Stimulated activated naive B cell treated with anti-CD40 and anti-IgM and Interleukin-4, amounts not matched to agents 10 μg/mL and 1 μg/mL and 100 μg/mL, for 72 hours (primary cell): Measurements from ENCODE around the gene MYH13.

Source experiments
- ATAC-seq, 2 donors: fragments of 150-1000 bp; cut with Tn5 transposase; replicated peaks; 2 replicates each; pipeline ENCODE4 v1.10.0; 2021; ENCODE audit warnings: moderate library complexity in 1 of 2
- DNase-seq: peaks from one replicate; pipeline ENCODE4 v3.0.0; 2021
- H3K27ac Mint-ChIP-seq: one replicate; pipeline ENCODE4 v1.8.0; 2022; ENCODE audit warnings: mild to moderate bottlenecking, mixed read lengths
- H3K27me3 Mint-ChIP-seq, 2 donors: one replicate each; pipeline ENCODE4 v1.8.0; 2022; ENCODE audit warnings: mixed read lengths in 2 of 2
- H3K36me3 Mint-ChIP-seq, 2 donors: one replicate each; pipeline ENCODE4 v1.8.0; 2022; ENCODE audit warnings: mixed read lengths in 2 of 2, mild to moderate bottlenecking in 1 of 2
- H3K4me1 Mint-ChIP-seq, 2 donors: one replicate each; pipeline ENCODE4 v1.8.0; 2022; ENCODE audit warnings: mixed read lengths in 2 of 2, mild to moderate bottlenecking in 1 of 2
- H3K4me3 Mint-ChIP-seq, 2 donors: one replicate each; pipeline ENCODE4 v1.8.0; 2022; ENCODE audit warnings: mild to moderate bottlenecking in 2 of 2, mixed read lengths in 2 of 2, moderate library complexity in 1 of 2
- H3K9me3 Mint-ChIP-seq, 2 donors: one replicate each; pipeline ENCODE4 v1.8.0; 2022; ENCODE audit warnings: mixed read lengths in 2 of 2, mild to moderate bottlenecking in 1 of 2

MYH13 gene

DNA sequence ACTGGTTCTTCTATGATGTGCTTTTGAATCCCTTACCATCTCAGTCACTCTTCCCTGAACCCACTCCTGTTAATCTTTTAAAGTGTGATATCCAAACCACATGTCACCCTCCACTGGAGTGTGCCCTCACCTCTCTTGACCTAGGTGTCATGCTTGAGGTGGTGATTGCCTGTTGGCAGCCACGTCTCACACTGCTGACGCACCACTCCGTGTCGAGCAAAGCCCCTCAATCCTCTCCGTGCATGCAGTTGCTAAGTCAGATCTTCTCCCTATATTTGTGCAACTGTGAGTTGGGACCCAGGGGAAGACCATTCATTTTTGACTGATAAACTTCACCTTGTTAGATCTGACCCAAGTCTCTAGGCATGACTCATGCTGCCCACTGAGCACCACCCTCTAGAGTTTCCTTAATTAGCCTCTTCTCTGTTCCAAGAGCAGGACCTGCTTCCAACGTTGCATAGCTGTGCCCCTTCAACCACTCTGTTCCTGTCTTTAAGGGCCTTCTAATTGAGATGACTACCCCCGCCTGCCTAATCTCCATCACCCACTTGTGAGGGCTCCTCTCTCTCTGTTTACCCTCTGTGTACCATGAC, 2.7 kb downstream of the MYH13 start:
- Mint-ChIP-seq H3K27me3 (peaks cover 13 to 15% of the 10 kb centered on the region in 2 donors), H3K36me3 (no peaks in the 10 kb centered on the region), H3K9me3 (no peaks in the 10 kb centered on the region), H3K4me1 (no peaks in the 10 kb centered on the region), H3K4me3 (no peak overlapping the region), H3K27ac (no peak overlapping the region)
- DNase-seq (no peak), ATAC-seq (no peak)

DNA sequence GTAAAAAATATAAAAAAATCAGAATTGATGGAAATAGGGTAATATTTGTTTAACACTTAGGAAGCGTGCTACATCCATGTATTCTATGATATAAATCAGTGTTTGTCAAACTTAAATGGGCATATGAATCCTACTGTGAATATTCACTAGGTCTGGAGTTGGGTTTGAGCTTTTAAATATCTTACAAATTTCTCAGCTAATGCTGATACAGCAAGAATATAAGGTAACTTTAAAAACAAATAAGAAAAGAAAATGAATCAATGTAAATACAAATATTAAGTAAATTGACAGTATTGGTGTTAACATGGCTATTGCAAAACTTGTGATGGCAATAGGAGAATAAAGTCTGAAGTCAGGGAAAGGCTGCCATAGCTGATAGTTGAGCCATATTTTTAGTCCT, 3.6 kb downstream of the MYH13 start:
- peaks cover 13 to 16% of the 10 kb centered on the region in 2 donors for H3K27me3 Mint-ChIP-seq
- no peak overlapping the region for H3K27ac Mint-ChIP-seq
- no peaks in the 10 kb centered on the region for H3K9me3 Mint-ChIP-seq
- H3K4me3 Mint-ChIP-seq: no peak overlapping the region
- H3K36me3 Mint-ChIP-seq: no peaks in the 10 kb centered on the region
- DNase-seq: no peak
- no peaks in the 10 kb centered on the region for H3K4me1 Mint-ChIP-seq
- ATAC-seq: no peak

DNA sequence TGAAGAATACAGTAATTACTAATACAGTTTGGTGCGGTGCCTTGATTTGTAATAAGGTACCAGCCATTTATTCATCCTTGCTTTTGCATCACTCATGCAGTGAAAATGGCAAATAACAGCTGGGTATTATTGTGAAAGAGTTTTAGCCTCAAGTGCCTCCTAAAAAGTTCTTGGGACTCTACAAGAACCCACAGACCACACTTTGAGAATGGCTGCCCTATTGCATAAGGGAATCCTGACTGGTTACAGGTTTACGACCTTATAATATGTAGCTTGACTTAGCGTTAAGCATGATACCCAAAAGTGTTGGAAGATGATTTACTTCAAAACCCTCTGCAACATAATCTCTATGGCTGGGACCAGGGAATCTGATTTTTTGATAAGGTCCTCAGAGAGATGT, 4.2 kb downstream of the MYH13 start:
- peaks cover 13 to 23% of the 10 kb centered on the region in 2 donors for H3K27me3 Mint-ChIP-seq
- H3K36me3 Mint-ChIP-seq: no peaks in the 10 kb centered on the region
- H3K4me3 Mint-ChIP-seq: no peak overlapping the region

DNA sequence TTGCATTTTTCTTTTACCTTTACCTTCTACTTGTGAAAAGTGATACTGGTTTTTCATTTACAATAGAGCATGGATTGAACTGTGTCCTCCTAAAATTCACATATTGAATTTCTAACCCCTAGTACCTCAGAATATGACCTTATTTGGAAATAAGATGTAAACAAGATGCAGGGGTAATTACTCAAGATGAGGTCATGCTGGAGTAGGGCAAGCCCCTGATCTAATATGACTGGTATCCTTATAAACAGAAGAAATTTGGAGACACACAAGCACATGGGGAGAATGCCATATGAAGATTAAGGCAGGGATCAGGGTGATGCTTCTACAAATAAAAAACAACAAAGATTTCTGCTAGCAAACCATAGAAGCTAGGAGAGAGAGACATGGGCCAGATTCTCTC, 12.2 kb downstream of the MYH13 start:
- Mint-ChIP-seq H3K27me3 (peaks cover 11 to 42% of the 10 kb centered on the region in 2 donors), H3K9me3 (no peaks in the 10 kb centered on the region), H3K27ac (no peak overlapping the region), H3K4me1 (no peaks in the 10 kb centered on the region), H3K4me3 (no peak overlapping the region), H3K36me3 (no peaks in the 10 kb centered on the region)
- ATAC-seq (no peak), DNase-seq (no peak)

More for the DNA sequence above, 4.2 kb downstream of the MYH13 start:
- Mint-ChIP-seq H3K27ac (no peak overlapping the region), H3K9me3 (no peaks in the 10 kb centered on the region), H3K4me1 (no peaks in the 10 kb centered on the region)
- ATAC-seq: no peak
- no peak for DNase-seq

DNA sequence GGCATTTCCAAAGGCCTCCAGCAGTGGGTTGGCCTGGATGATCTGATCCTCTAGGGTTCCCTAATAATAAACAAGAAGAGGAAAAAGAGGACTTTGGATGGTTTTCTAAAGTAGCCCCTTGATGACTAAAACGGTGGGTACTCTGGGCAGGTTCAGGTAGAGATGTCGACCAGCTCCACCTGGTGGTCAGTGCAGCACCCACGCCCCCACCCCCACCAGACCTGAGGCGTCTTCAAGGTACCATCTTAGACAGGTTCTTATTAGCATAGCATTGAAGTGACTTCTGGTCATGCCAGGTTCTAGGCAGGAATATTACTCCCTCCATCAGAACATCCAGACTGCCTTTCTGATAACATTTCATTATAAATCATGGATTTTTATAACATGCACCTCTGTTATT, 15.0 kb downstream of the MYH13 start:
- H3K4me1 Mint-ChIP-seq: no peaks in the 10 kb centered on the region
- ATAC-seq (peak; percentile 65 to 76), DNase-seq (peak; percentile 18)

GRCh38 chr17:10354651-10355050, 18.2 kb downstream of the MYH13 start:
- ATAC-seq (no peak), DNase-seq (no peak)
- H3K27me3 Mint-ChIP-seq: peaks cover 0 to 9% of the 10 kb centered on the region in 2 donors
- no peaks in the 10 kb centered on the region for H3K36me3 Mint-ChIP-seq
- no peak overlapping the region for H3K4me3 Mint-ChIP-seq
- H3K9me3 Mint-ChIP-seq: no peaks in the 10 kb centered on the region
- no peaks in the 10 kb centered on the region for H3K4me1 Mint-ChIP-seq
- H3K27ac Mint-ChIP-seq: no peak overlapping the region

More for the DNA sequence above, 15.0 kb downstream of the MYH13 start:
- Mint-ChIP-seq H3K27ac (no peak overlapping the region), H3K9me3 (no peaks in the 10 kb centered on the region), H3K27me3 (peaks cover 11 to 29% of the 10 kb centered on the region in 2 donors), H3K4me3 (no peak overlapping the region), H3K36me3 (no peaks in the 10 kb centered on the region)

- no peaks in the 10 kb centered on the region for H3K36me3 Mint-ChIP-seq
- H3K27ac Mint-ChIP-seq: no peak overlapping the region
- no peaks in the 10 kb centered on the region for H3K9me3 Mint-ChIP-seq
- H3K4me3 Mint-ChIP-seq: no peak overlapping the region
- no peaks in the 10 kb centered on the region for H3K4me1 Mint-ChIP-seq
- DNase-seq (no peak), ATAC-seq (no peak)
- H3K27me3 Mint-ChIP-seq: peaks cover 3 to 12% of the 10 kb centered on the region in 2 donors
These were observed 19.9 kb downstream of the MYH13 start for GRCh38 chr17:10352893-10353292.

DNA sequence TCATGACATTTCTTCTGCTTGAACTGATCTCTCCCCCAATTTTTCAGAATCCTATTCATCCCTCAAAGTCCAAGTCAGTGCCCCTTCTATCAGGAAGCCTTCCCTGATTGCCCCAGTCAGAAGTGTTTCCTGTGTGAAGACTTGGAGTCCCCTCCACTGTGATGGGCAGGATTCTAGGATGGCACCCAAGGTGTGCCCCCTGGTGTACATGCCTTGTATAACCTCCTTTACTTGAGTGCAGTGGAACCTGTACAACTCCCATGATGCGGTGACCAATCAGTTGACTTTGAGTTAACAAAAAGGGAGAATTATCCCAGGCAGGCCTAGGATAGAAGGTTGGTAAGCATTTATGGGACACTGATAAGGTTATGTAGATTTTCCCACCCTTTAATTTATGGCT, 23.4 kb downstream of the MYH13 start:
- no peak for DNase-seq
- H3K27ac Mint-ChIP-seq: no peak overlapping the region
- H3K9me3 Mint-ChIP-seq: no peaks in the 10 kb centered on the region
- peaks cover 5 to 6% of the 10 kb centered on the region in 2 donors for H3K27me3 Mint-ChIP-seq
- H3K36me3 Mint-ChIP-seq: no peaks in the 10 kb centered on the region
- ATAC-seq: peak; percentile 41 to 56
- H3K4me1 Mint-ChIP-seq: no peaks in the 10 kb centered on the region
- no peak overlapping the region for H3K4me3 Mint-ChIP-seq

- Mint-ChIP-seq H3K27me3 (peaks cover 6 to 29% of the 10 kb centered on the region in 2 donors), H3K27ac (no peak overlapping the region), H3K4me1 (no peaks in the 10 kb centered on the region), H3K36me3 (no peaks in the 10 kb centered on the region), H3K4me3 (no peak overlapping the region), H3K9me3 (no peaks in the 10 kb centered on the region)
- no peak for ATAC-seq
- DNase-seq: no peak
These were observed 28.0 kb downstream of the MYH13 start for GRCh38 chr17:10344816-10345215.

DNA sequence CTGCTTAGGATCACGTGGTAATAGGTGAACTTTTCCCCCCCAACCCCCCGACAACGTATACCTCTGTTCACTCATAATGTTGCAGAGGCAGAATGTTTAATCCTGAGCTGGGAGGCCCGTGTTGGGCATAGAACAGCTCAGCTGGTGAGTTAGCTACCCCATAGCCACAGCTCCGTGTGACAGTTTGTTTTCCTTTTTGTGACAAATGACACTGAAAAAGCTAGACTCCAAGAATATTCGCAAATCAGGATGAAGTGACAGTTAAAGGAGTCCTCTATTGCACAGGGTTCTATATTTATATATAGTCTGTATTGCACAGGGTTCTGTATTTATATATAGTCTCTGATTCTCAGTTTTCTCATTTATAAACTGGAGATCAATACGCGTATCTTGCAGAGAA, 33.8 kb downstream of the MYH13 start:
- DNase-seq (no peak), ATAC-seq (no peak)
- Mint-ChIP-seq H3K4me3 (no peak overlapping the region), H3K4me1 (no peaks in the 10 kb centered on the region), H3K27ac (no peak overlapping the region), H3K36me3 (no peaks in the 10 kb centered on the region), H3K27me3 (peaks cover 0 to 23% of the 10 kb centered on the region in 2 donors), H3K9me3 (no peaks in the 10 kb centered on the region)

DNA sequence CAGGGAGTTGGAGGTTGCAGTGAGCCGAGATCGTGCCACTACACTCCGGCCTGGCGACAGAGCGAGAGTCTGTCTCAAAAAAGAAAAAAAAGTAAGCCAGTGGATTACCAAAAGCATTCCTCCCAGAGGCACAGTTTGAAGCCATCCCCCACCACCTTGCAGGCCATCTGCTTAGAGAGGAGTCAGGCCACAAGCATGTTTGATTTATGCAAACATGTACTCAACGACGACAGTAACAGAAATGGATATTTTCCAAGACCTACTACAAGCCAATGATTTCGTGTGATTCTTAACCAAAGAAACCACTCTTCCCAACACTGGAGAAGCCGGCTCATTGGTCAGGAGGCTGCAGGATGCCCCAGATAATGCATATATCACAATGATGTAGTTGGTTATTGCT, 34.8 kb downstream of the MYH13 start:
- Mint-ChIP-seq H3K4me3 (no peak overlapping the region), H3K9me3 (no peaks in the 10 kb centered on the region), H3K27me3 (peaks cover 0 to 21% of the 10 kb centered on the region in 2 donors), H3K4me1 (no peaks in the 10 kb centered on the region), H3K36me3 (no peaks in the 10 kb centered on the region), H3K27ac (no peak overlapping the region)
- no peak for ATAC-seq
- DNase-seq: no peak

DNA sequence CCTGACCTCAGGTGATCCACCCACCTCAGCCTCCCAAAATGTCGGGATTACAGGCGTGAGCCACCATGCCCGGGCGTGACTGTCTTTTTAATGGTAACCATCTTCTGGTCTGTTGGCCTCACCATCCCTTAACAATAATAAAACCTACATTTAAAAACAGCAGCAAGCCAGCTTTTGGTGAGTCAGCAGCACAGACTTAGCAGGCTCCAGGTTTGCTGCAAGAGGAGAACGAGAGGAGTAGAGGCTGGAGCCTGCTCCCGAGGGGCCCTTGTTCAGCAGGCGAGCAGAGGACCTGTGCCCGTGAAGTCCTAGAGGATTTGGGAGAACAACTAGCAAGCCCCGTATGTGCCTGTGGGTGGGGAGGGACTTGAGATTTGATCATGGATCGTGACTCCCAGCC, 35.7 kb downstream of the MYH13 start:
- H3K4me3 Mint-ChIP-seq: no peak overlapping the region
- no peaks in the 10 kb centered on the region for H3K4me1 Mint-ChIP-seq
- peaks cover 0 to 19% of the 10 kb centered on the region in 2 donors for H3K27me3 Mint-ChIP-seq
- H3K36me3 Mint-ChIP-seq: no peaks in the 10 kb centered on the region
- ATAC-seq: no peak
- DNase-seq: no peak
- H3K27ac Mint-ChIP-seq: no peak overlapping the region
- H3K9me3 Mint-ChIP-seq: no peaks in the 10 kb centered on the region

DNA sequence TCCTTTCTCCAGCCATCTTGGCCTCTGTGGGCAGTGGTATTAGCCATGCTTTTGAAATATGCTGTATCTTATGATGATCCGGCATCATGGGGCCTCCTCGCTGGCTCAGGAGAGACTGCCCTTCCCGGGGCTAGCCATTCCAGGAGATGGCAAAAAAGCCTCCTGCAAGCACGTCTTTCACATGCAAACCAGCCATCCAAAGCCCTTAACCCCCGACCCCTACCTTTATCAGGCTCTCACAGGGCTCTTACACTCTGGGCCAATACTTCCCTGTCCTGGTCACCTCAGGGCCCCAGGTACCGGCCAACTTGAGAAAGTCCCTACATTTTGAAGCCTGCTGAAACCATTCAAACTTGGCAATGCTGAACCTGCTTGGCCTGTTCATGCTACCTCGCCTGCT, 36.4 kb downstream of the MYH13 start:
- Mint-ChIP-seq H3K27ac (no peak overlapping the region), H3K4me1 (no peaks in the 10 kb centered on the region), H3K9me3 (no peaks in the 10 kb centered on the region), H3K27me3 (peaks cover 0 to 18% of the 10 kb centered on the region in 2 donors), H3K4me3 (no peak overlapping the region), H3K36me3 (no peaks in the 10 kb centered on the region)
- ATAC-seq: no peak
- no peak for DNase-seq

DNA sequence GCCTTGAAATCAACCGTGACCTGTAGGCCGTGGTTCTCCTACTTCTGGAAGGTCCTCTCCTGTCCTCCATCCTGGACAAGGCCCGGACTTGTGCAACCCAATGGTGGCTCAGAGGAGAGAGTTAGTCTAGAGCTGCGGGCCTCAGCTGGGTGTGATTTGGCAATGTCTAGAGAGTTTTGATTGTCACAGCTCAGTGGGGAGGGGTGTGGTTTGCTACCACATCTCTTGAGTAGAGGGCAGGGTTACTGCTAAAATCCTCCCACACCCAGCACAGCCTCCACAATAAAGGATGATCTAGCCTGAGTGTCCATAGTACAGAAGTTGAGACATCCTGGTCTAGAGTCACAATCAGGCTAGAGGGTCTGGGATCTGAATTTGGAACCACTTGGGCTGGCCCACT, 40.3 kb downstream of the MYH13 start:
- Mint-ChIP-seq H3K4me3 (no peak overlapping the region), H3K4me1 (peaks cover 0 to 4% of the 10 kb centered on the region in 2 donors), H3K27me3 (peaks cover 8 to 27% of the 10 kb centered on the region in 2 donors), H3K36me3 (no peaks in the 10 kb centered on the region), H3K27ac (no peak overlapping the region), H3K9me3 (no peaks in the 10 kb centered on the region)
- DNase-seq (no peak), ATAC-seq (no peak)

GRCh38 chr17:10328971-10329923, 43.6 kb downstream of the MYH13 start:
- H3K27ac Mint-ChIP-seq: no peak overlapping the region
- ATAC-seq: no peak

More at GRCh38 chr17:10328971-10329923, 43.6 kb downstream of the MYH13 start:
- Mint-ChIP-seq H3K9me3 (no peaks in the 10 kb centered on the region), H3K36me3 (no peaks in the 10 kb centered on the region), H3K4me3 (no peak overlapping the region), H3K27me3 (peaks cover 8 to 34% of the 10 kb centered on the region in 2 donors), H3K4me1 (peaks cover 0 to 5% of the 10 kb centered on the region in 2 donors)
- no peak for DNase-seq
